SJCRH30 (cell line): ENCODE measurements around the gene FNIP2. TPM values are rescaled to one million over a fixed set of nuclear protein-coding genes. Genes with fewer than 3 reads are reported as not detected.

Experiments
- DNase-seq, 2 experiments: peaks; one replicate each; pipeline ENCODE4 v3.0.0-alpha.2; 2015 to 2020
- H3K27ac ChIP-seq: fragments of 250-450 bp; sonication (Bioruptor Pico); 2 replicates; pipeline ENCODE4 v1.5.1; 2020; ENCODE audit warnings: mild to moderate bottlenecking, moderate library complexity
- H3K27me3 ChIP-seq: fragments of 250-450 bp; sonication (Bioruptor Pico); 2 replicates; pipeline ENCODE4 v1.5.1; 2020; ENCODE audit warnings: mild to moderate bottlenecking, moderate library complexity
- H3K36me3 ChIP-seq: fragments of 250-450 bp; sonication (Bioruptor Pico); 2 replicates; pipeline ENCODE4 v1.5.1; 2020; ENCODE audit warnings: mild to moderate bottlenecking, moderate library complexity
- H3K4me1 ChIP-seq: fragments of 250-450 bp; sonication (Bioruptor Pico); 2 replicates; pipeline ENCODE4 v1.5.1; 2020; ENCODE audit warnings: mild to moderate bottlenecking, moderate library complexity
- H3K4me3 ChIP-seq: fragments of 250-450 bp; sonication (Bioruptor Pico); 2 replicates; pipeline ENCODE4 v1.5.1; 2020; ENCODE audit warnings: mild to moderate bottlenecking, moderate library complexity
- H3K9me3 ChIP-seq: fragments of 250-450 bp; sonication (Bioruptor Pico); replicated peaks from 2 replicates; pipeline ENCODE4 v1.5.1; 2020; ENCODE audit warnings: mild to moderate bottlenecking, moderate library complexity
- total RNA-seq: library from RNA; depleted of rRNA; stranded (reverse); fragments of >200 nt; shearing (Covaris generic); gene quantifications from 2 replicates; pipeline ENCODE4 v1.2.3, GENCODE V29; 2014

The FNIP2 gene
- total RNA-seq, 1 experiment from 2014 or later = 18.4 TPM

- peaks cover 17% of the 10 kb centered on the region; the same call in 1 of the 2 replicates for H3K4me1 ChIP-seq
- H3K4me3 ChIP-seq = no peak overlapping the region
- no peak for DNase-seq
- H3K9me3 ChIP-seq = no peaks in the 10 kb centered on the region
- H3K27me3 ChIP-seq = no peaks in the 10 kb centered on the region
- no peak overlapping the region for H3K27ac ChIP-seq
- no peaks in the 10 kb centered on the region for H3K36me3 ChIP-seq
Measured at GRCh38 chr4:158811216-158811540, 42.4 kb downstream of the FNIP2 start.

DNA sequence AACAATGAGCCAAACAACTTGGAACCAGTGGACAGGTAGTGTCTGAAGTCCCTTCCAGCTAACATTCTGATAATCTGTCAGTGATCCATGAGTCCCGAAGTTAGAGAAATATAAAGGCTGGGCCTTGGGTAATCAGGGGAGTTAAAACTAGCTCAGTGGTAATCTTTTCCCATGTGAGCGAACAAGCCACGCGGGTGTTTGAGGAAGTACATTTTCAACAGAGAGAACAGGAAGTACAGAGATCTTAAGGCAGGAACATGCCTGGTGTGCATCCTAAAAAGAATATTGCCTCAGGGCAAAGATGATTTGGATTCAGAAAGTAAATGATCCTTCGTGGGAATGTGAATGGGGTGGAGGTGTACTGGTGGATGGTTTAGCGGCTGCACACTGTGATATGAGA, 42.9 kb downstream of the FNIP2 start:
- Histone ChIP-seq H3K4me1 (peaks cover 17% of the 10 kb centered on the region; the same call in 1 of the 2 replicates), H3K9me3 (no peaks in the 10 kb centered on the region), H3K4me3 (no peak overlapping the region), H3K36me3 (no peaks in the 10 kb centered on the region), H3K27ac (no peak overlapping the region), H3K27me3 (no peaks in the 10 kb centered on the region)
- DNase-seq = no peak

DNA sequence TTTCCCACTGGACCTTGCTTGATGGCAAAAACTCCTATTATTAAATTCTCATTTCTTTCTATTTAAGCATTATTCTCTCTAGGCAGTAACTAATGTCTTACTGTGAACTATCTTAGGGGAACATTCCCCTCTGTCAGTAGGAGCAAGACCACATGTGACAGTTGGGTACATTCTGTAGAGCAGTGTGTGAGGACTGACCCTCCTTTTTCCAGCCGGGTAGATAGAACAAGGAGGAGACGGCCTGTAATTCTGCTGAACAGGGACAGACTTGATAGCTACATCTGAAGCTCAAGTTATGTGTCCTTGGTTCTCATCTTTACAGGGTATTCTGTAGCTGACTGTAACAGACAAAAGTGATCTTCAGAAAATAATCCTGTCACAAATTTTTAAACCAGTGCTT, 43.3 kb downstream of the FNIP2 start:
- Histone ChIP-seq H3K9me3 (no peaks in the 10 kb centered on the region), H3K4me3 (no peak overlapping the region), H3K27ac (no peak overlapping the region), H3K4me1 (peaks cover 17% of the 10 kb centered on the region; the same call in 1 of the 2 replicates), H3K36me3 (no peaks in the 10 kb centered on the region), H3K27me3 (no peaks in the 10 kb centered on the region)
- DNase-seq = no peak

DNA sequence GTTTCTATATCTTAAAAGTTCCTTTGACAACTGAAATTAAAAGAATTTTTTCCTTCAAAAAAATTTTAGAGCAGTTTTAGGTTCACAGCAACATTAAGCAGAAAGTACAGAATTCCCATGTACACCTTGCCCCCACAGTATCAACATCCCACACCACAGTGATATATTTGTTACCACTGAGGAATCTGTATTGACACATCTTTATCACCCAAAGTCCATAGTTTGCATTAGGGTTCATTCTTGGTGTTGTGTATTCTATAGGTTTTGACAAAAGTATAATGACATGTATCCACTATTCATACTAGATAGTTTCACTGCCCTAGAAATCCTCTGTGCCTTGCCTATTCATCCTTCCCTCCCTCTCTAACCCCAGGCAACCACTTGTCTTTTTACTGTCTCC, 43.7 kb downstream of the FNIP2 start:
- Histone ChIP-seq H3K4me1 (peaks cover 17% of the 10 kb centered on the region; the same call in 1 of the 2 replicates), H3K4me3 (no peak overlapping the region), H3K27ac (no peak overlapping the region), H3K9me3 (no peaks in the 10 kb centered on the region), H3K27me3 (no peaks in the 10 kb centered on the region), H3K36me3 (no peaks in the 10 kb centered on the region)
- no peak for DNase-seq

GRCh38 chr4:158813113-158813512, 44.3 kb downstream of the FNIP2 start:
- no peaks in the 10 kb centered on the region for H3K36me3 ChIP-seq
- no peak for DNase-seq
- H3K9me3 ChIP-seq = no peaks in the 10 kb centered on the region
- H3K27ac ChIP-seq = no peak overlapping the region
- H3K27me3 ChIP-seq = no peaks in the 10 kb centered on the region
- H3K4me1 ChIP-seq = peaks cover 17% of the 10 kb centered on the region; the same call in 1 of the 2 replicates
- H3K4me3 ChIP-seq = no peak overlapping the region

- Histone ChIP-seq H3K36me3 (no peaks in the 10 kb centered on the region), H3K27me3 (no peaks in the 10 kb centered on the region), H3K4me3 (no peak overlapping the region), H3K4me1 (peaks cover 17% of the 10 kb centered on the region; the same call in 1 of the 2 replicates), H3K27ac (no peak overlapping the region), H3K9me3 (no peaks in the 10 kb centered on the region)
- no peak for DNase-seq
Measured at GRCh38 chr4:158814207-158814606, 45.4 kb downstream of the FNIP2 start.

DNA sequence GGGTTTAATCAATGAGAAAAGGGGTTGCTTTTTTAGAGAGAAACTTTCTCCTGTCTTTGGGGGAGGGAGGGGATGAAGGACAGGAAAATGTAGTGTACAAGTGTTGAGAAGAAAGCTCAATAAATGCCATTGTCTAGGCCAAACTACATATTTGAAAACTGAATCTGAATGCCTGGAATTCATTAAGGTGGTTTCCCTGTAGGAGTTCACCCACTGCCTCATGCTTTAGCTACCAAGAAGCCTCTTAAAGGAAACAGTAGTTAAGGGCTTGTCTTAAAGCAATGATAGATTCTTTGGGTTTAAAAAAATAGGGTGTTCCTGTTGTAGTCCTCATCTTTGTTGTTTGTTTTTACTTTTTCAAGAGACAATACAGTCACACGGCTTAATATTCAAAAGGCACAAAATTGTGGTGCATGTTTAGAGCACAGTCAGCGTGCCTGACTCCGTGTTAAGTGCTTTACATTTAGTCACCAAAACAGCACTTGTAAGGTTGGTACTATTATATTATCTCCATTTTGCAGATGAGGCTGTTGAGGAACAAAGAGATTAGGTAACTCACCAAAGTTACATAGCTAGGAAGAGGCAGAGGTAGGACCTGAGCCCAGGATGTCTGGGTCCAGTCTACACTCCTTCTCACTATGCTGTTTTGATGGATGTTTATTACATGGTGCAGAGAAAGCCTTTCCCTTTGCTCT, 46.0 kb downstream of the FNIP2 start:
- Histone ChIP-seq H3K4me1 (peaks cover 14% of the 10 kb centered on the region; the same call in 1 of the 2 replicates), H3K36me3 (no peaks in the 10 kb centered on the region), H3K4me3 (no peak overlapping the region), H3K9me3 (no peaks in the 10 kb centered on the region), H3K27ac (no peak overlapping the region), H3K27me3 (no peaks in the 10 kb centered on the region)
- no peak for DNase-seq

DNA sequence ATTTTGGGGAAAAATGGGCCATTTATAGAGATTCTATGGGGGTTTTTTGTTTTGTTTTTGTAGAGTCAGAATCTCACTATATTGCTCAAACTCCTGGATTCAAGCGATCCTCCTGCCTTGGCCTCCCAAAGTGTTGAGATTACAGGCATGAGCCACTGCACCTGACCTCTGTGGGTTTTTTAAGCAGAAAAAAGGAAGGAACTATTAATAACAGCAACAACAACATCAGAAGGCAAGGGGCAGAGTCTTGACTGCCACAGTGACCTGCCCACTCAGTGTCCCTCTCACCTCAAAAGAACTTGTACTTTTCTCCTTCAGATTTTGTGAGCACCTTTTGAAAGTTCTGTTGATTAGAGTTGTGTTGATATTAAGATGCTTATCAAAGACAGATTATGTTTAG, 48.1 kb downstream of the FNIP2 start:
- DNase-seq = no peak
- Histone ChIP-seq H3K4me3 (no peak overlapping the region), H3K27ac (no peak overlapping the region), H3K36me3 (no peaks in the 10 kb centered on the region), H3K27me3 (no peaks in the 10 kb centered on the region), H3K4me1 (no peaks in the 10 kb centered on the region), H3K9me3 (no peaks in the 10 kb centered on the region)

DNA sequence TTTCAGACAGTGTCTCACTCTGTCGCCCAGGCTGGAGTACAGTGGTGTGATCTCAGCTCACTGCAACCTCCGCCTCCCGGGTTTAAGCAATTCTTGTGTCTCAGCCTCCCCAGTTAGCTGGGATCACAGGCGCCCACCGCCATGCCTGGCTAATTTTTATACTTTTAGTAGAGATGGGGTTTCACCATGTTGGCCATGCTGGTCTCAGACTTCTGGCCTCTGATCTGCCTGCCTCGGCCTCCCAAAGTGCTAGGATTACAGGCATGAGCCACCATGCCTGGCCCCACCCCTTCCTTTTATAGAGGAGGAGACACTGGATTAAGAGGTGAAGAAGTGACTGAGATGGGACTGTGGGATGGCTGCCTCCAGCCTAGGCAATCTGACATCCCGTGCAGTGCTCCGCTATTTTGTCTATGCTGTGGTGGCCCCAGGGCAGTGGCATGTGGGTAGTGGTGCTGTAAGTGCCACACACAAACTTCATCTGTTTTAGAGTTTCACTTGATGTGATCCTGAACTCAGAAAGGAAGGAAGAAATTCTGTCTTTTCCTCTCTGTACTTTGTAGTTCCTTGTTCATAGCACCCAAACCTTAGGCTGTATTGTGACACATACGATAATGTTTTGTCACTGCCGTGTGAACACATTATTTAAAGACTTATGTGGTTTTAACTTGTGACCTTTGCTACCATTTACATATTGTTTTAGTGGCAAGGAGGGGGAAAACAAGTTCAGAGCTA, 48.9 kb downstream of the FNIP2 start:
- no peaks in the 10 kb centered on the region for H3K36me3 ChIP-seq
- H3K4me1 ChIP-seq = no peaks in the 10 kb centered on the region
- H3K27ac ChIP-seq = no peak overlapping the region
- no peaks in the 10 kb centered on the region for H3K9me3 ChIP-seq
- no peaks in the 10 kb centered on the region for H3K27me3 ChIP-seq
- no peak overlapping the region for H3K4me3 ChIP-seq
- no peak for DNase-seq

GRCh38 chr4:158818560-158819140, 49.8 kb downstream of the FNIP2 start:
- Histone ChIP-seq H3K9me3 (no peaks in the 10 kb centered on the region), H3K27ac (no peak overlapping the region), H3K27me3 (no peaks in the 10 kb centered on the region), H3K36me3 (no peaks in the 10 kb centered on the region), H3K4me3 (no peak overlapping the region), H3K4me1 (no peaks in the 10 kb centered on the region)
- no peak for DNase-seq

DNA sequence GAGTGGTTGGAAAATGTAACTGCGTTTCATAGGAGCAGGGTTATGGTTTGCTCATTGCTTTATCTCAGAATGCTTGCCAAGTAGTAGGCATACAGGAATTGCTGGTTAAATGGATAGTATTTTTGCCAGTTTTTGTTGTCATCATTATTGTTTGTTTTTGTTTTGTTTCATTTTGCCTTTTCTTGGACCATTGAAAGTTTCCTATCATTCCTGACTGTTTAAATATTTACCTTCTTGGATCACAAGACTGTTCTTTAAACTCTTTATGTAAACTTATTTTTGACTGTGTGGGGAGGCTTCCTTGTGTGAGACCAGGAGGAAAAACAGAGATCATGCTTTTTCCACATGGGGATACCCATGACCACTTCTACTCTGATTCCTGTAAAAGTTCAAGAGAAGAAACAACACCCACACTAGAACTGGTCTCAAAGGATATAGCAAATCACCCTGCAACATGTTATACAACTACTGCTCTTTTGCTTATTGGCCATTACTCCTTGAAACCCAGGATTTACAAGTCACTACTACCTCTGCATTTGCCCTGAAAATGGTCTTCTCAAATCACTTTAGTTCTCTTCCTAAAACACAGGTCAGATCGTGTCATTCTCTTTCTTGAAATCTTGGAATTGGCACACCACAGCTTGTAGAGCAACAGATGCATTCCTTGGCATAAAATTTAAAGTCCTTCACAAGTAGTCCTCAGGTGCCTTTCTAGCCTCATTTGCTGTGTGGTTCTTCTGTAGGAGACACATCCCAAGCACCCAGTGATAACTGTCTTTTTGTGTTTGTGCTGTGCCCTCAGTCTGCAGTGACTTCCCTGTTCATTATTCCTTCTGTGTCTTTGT, 51.3 kb downstream of the FNIP2 start:
- Histone ChIP-seq H3K27me3 (no peaks in the 10 kb centered on the region), H3K4me1 (no peaks in the 10 kb centered on the region), H3K27ac (no peak overlapping the region), H3K36me3 (no peaks in the 10 kb centered on the region), H3K4me3 (no peak overlapping the region), H3K9me3 (no peaks in the 10 kb centered on the region)
- no peak for DNase-seq

DNA sequence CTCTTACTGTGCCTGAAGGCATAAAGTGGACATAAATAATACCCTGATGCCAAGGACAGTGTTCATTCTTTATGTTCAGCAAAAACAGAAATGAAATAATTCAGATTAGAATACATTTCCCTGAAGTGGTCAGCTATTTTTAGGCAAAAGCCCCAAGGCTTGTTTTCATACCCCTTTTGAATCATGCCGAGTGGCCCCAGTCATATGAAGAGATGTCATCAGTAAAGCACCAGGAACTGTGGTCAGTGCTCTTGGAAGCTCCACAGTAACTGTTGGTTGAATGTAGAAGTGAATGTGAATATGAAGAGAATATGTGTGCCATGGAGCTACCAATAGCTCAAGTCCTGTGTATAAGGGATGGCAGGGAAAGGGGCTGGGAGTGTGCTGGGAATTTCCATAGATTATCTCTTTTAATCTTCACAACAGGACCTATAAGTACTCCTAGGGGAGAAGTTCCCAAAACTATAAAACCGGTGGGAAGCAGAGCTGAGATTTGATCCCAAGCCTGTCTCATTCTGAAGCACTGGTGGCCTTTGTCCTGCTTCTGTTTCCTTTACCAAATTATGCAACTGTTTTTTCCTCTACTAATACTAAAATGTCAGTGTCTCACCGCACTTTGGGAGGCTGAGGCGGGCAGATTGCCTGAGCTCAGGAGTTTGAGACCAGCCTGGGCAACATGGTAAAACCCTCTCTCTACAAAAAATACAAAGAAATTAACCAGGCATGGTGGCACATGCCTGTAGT, 52.6 kb downstream of the FNIP2 start:
- H3K27me3 ChIP-seq = no peaks in the 10 kb centered on the region
- H3K9me3 ChIP-seq = no peaks in the 10 kb centered on the region
- H3K27ac ChIP-seq = no peak overlapping the region
- no peak for DNase-seq
- no peaks in the 10 kb centered on the region for H3K4me1 ChIP-seq
- H3K4me3 ChIP-seq = no peak overlapping the region
- no peaks in the 10 kb centered on the region for H3K36me3 ChIP-seq

DNA sequence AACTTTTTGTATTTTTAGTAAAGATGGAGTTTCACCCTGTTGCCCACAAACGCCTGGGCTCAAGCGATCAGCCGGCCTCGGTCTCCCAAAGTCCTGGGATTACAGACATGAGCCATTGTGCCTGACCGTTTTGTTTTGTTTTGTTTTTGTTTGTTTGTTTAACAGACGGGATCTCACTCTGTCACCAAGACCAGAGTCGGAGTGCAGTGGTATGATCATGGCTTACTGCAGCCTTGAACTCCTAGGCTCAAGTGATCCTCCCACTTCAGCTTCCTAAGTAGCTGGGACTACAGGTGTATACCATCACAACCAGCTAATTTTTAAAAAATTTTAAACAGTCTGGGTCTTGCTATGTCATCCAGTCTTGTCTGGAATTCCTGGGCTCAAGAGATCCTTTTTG, 53.5 kb downstream of the FNIP2 start:
- no peak overlapping the region for H3K4me3 ChIP-seq
- H3K4me1 ChIP-seq = no peaks in the 10 kb centered on the region
- H3K9me3 ChIP-seq = no peaks in the 10 kb centered on the region
- no peak overlapping the region for H3K27ac ChIP-seq
- DNase-seq = no peak
- no peaks in the 10 kb centered on the region for H3K36me3 ChIP-seq
- H3K27me3 ChIP-seq = no peaks in the 10 kb centered on the region

GRCh38 chr4:158823461-158823873, 54.6 kb downstream of the FNIP2 start:
- Histone ChIP-seq H3K27ac (no peak overlapping the region), H3K4me1 (no peaks in the 10 kb centered on the region)

More at GRCh38 chr4:158823461-158823873, 54.6 kb downstream of the FNIP2 start:
- DNase-seq = no peak
- H3K36me3 ChIP-seq = no peaks in the 10 kb centered on the region
- no peak overlapping the region for H3K4me3 ChIP-seq
- no peaks in the 10 kb centered on the region for H3K27me3 ChIP-seq
- no peaks in the 10 kb centered on the region for H3K9me3 ChIP-seq
